Measurements from ENCODE around the gene ASB1.

The ASB1 gene

GRCh38 chr2:238438856-238439849 lies 12.4 kb downstream of the ASB1 start:
- H3K9ac ChIP-seq (ENCODE audit: low read length), result no peak overlapping the region
- H3F3A ChIP-seq (ENCODE audit: insufficient read depth, low read length), result no peaks in the 10 kb centered on the region
- no peak overlapping the region for H3K27ac ChIP-seq (ENCODE audit: low read depth, low read length, poor library complexity, severe bottlenecking)
- no peak overlapping the region for H3K4me3 ChIP-seq (ENCODE audit: low read depth, low read length, poor library complexity, severe bottlenecking)
- peaks cover 20% of the 10 kb centered on the region for H3K79me2 ChIP-seq (ENCODE audit: insufficient read depth, low read length)
- H4K20me1 ChIP-seq (ENCODE audit: insufficient read depth, low read length), result no peaks in the 10 kb centered on the region
- H3K9me3 ChIP-seq (ENCODE audit: low read length), result no peaks in the 10 kb centered on the region
- H3K4me2 ChIP-seq (ENCODE audit: low read length), result no peak overlapping the region
- H2AFZ ChIP-seq (ENCODE audit: low read length), result no peak overlapping the region
- no peaks in the 10 kb centered on the region for H3K27me3 ChIP-seq (ENCODE audit: insufficient read depth, low read length)
- no peaks in the 10 kb centered on the region for H3K9me2 ChIP-seq (ENCODE audit: low read depth, low read length)
- H3K4me1 ChIP-seq (ENCODE audit: insufficient read depth, low read length, severe bottlenecking), result no peaks in the 10 kb centered on the region
- H3K36me3 ChIP-seq (ENCODE audit: insufficient read depth, low read length), result peaks cover 67% of the 10 kb centered on the region
- TF ChIP-seq CTCF (IDR thresholded peaks at IDR 0.05; ENCODE audit: low read length) (no peak), EZH2 (IDR thresholded peaks at IDR 0.05; ENCODE audit: borderline replicate concordance, low read length) (no peak)

- H3K36me3 ChIP-seq (ENCODE audit: insufficient read depth, low read length), result peaks cover 67% of the 10 kb centered on the region
- H3K9me3 ChIP-seq (ENCODE audit: low read length), result no peaks in the 10 kb centered on the region
- H3K4me2 ChIP-seq (ENCODE audit: low read length), result no peak overlapping the region
- H3F3A ChIP-seq (ENCODE audit: insufficient read depth, low read length), result no peaks in the 10 kb centered on the region
- TF ChIP-seq CTCF (IDR thresholded peaks at IDR 0.05; ENCODE audit: low read length) (no peak), EZH2 (IDR thresholded peaks at IDR 0.05; ENCODE audit: borderline replicate concordance, low read length) (no peak)
- peaks cover 20% of the 10 kb centered on the region for H3K79me2 ChIP-seq (ENCODE audit: insufficient read depth, low read length)
- no peak overlapping the region for H2AFZ ChIP-seq (ENCODE audit: low read length)
- H3K27me3 ChIP-seq (ENCODE audit: insufficient read depth, low read length), result no peaks in the 10 kb centered on the region
- no peak overlapping the region for H3K9ac ChIP-seq (ENCODE audit: low read length)
- H3K27ac ChIP-seq (ENCODE audit: low read depth, low read length, poor library complexity, severe bottlenecking), result no peak overlapping the region
- no peaks in the 10 kb centered on the region for H3K9me2 ChIP-seq (ENCODE audit: low read depth, low read length)
- H3K4me3 ChIP-seq (ENCODE audit: low read depth, low read length, poor library complexity, severe bottlenecking), result no peak overlapping the region
- no peaks in the 10 kb centered on the region for H3K4me1 ChIP-seq (ENCODE audit: insufficient read depth, low read length, severe bottlenecking)
- H4K20me1 ChIP-seq (ENCODE audit: insufficient read depth, low read length), result no peaks in the 10 kb centered on the region
These were observed 13.2 kb downstream of the ASB1 start for GRCh38 chr2:238439917-238440316.

DNA sequence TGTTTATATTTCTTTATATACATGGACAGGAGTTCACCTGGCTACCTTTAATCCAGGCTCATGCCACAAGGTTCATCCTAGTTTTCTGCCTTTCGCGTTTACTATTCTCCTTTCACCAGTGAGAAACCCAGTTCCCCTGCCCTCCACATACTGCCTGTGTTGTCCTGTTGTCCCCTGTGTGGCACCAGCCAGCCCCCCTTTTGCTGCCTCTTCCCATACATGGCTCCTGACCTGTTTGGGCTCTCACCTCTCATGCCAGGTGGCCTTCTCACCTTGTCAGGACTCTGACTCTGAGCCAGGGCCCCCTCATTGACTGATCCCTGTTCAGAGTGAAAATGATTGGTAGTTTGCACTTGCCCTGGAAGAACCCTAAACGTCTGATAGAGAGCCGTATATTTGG lies 13.6 kb downstream of the ASB1 start:
- no peak overlapping the region for H3K9ac ChIP-seq (ENCODE audit: low read length)
- H3K4me3 ChIP-seq (ENCODE audit: low read depth, low read length, poor library complexity, severe bottlenecking), result no peak overlapping the region
- no peaks in the 10 kb centered on the region for H3F3A ChIP-seq (ENCODE audit: insufficient read depth, low read length)
- no peak overlapping the region for H3K27ac ChIP-seq (ENCODE audit: low read depth, low read length, poor library complexity, severe bottlenecking)
- no peaks in the 10 kb centered on the region for H3K9me2 ChIP-seq (ENCODE audit: low read depth, low read length)
- H3K4me2 ChIP-seq (ENCODE audit: low read length), result no peak overlapping the region
- no peak for TF ChIP-seq CTCF (IDR thresholded peaks at IDR 0.05; ENCODE audit: low read length)
- TF ChIP-seq EZH2 (IDR thresholded peaks at IDR 0.05; ENCODE audit: borderline replicate concordance, low read length), result no peak
- H3K36me3 ChIP-seq (ENCODE audit: insufficient read depth, low read length), result peaks cover 67% of the 10 kb centered on the region
- no peaks in the 10 kb centered on the region for H4K20me1 ChIP-seq (ENCODE audit: insufficient read depth, low read length)
- no peaks in the 10 kb centered on the region for H3K27me3 ChIP-seq (ENCODE audit: insufficient read depth, low read length)
- no peaks in the 10 kb centered on the region for H3K4me1 ChIP-seq (ENCODE audit: insufficient read depth, low read length, severe bottlenecking)
- H2AFZ ChIP-seq (ENCODE audit: low read length), result no peak overlapping the region
- peaks cover 20% of the 10 kb centered on the region for H3K79me2 ChIP-seq (ENCODE audit: insufficient read depth, low read length)
- H3K9me3 ChIP-seq (ENCODE audit: low read length), result no peaks in the 10 kb centered on the region

Measured in OCI-LY1 (cell line).